Aorta (tissue), 5 donors: ENCODE data around the gene PRKAG2. TPM values are rescaled to one million over a fixed set of nuclear protein-coding genes. Genes with fewer than 3 reads are reported as not detected.

ENCODE experiments used
- ATAC-seq: fragments of 200-7000 bp; cut with Tn5 transposase; one replicate; pipeline ENCODE4 v1.9.1; 2022; ENCODE audit warnings: moderate library complexity; ENCODE audit not compliant: low FRiP score
- DNase-seq, 2 donors: peaks; one replicate each; pipeline ENCODE4 v3.0.0-alpha.2; 2020
- H3K27ac ChIP-seq, 2 donors: one replicate each; pipeline ENCODE4 v1.5.1; 2013; ENCODE audit warnings: low read length in 2 of 2, mild to moderate bottlenecking in 2 of 2, moderate library complexity in 2 of 2, control low read depth in 1 of 2, inconsistent platforms in 1 of 2, low read depth in 1 of 2
- H3K27me3 ChIP-seq, 2 donors: one replicate each; pipeline ENCODE4 v1.6.1; 2013; ENCODE audit warnings: control low read depth in 1 of 2, low read length in 1 of 2, mild to moderate bottlenecking in 1 of 2, moderate library complexity in 1 of 2; ENCODE audit not compliant: insufficient read depth in 2 of 2, control insufficient read depth in 1 of 2
- H3K36me3 ChIP-seq, 2 donors: one replicate each; pipeline ENCODE4 v1.6.1; 2013; ENCODE audit warnings: control low read depth in 1 of 2, low read length in 1 of 2, mild to moderate bottlenecking in 1 of 2; ENCODE audit not compliant: insufficient read depth in 2 of 2, control insufficient read depth in 1 of 2
- H3K4me1 ChIP-seq, 2 donors: one replicate each; pipeline ENCODE4 v1.6.1; 2013; ENCODE audit warnings: low read length in 2 of 2, control low read depth in 1 of 2, mild to moderate bottlenecking in 1 of 2, moderate library complexity in 1 of 2; ENCODE audit not compliant: insufficient read depth in 2 of 2, control insufficient read depth in 1 of 2
- H3K4me3 ChIP-seq, 2 donors: one replicate each; pipeline ENCODE4 v1.5.1; 2013; ENCODE audit warnings: low read length in 2 of 2, control low read depth in 1 of 2, mild to moderate bottlenecking in 1 of 2
- H3K9me3 ChIP-seq: one replicate; pipeline ENCODE4 v1.6.1; 2013; ENCODE audit warnings: mild to moderate bottlenecking, low read length; ENCODE audit not compliant: control insufficient read depth
- WGBS, 2 donors: extraction: QIAGEN DNeasy Blood & Tissue Kit; methylation state at CpG; one replicate each; pipeline ENCODE4 v1.1.7; 2013; 5-methylcytosine and 5-hydroxymethylcytosine counted together
- intact Hi-C, 2 donors: fragments of 100-400 bp; cut with DNase I; formaldehyde crosslinking; loops; one replicate each; pipeline versions ENCODE4 v1.14.2 to v1.15.0; 2022
- polyA plus RNA-seq, 2 donors: library from polyadenylated mRNA; stranded (reverse); fragments of 200-250 nt; gene quantifications; one replicate each; pipeline ENCODE4 v1.2.3, GENCODE V29; 2013
- total RNA-seq, 2 donors: library from RNA; stranded (reverse); fragmentation: NEBNext Ultra II Directional; extraction: Animal tissue kit (Norgen Biotek cat#: 25700); gene quantifications; one replicate each; pipeline ENCODE4 v1.2.1, GENCODE V29; 2021
- donor health status: healthy with polysubstance abuse.
- donor health status: Bipolar disorder and iron deficiency.
- donor health status: DM: no; HTN: no; CAD: no.
- donor health status: DM: no; HTN: no; CAD: no.
- donor health status: DM: yes; HTN: yes; CAD: no.

Gene PRKAG2
- total and polyA plus RNA-seq, 4 donors, result 34.0 to 69.9 (median 52.6) TPM

DNA sequence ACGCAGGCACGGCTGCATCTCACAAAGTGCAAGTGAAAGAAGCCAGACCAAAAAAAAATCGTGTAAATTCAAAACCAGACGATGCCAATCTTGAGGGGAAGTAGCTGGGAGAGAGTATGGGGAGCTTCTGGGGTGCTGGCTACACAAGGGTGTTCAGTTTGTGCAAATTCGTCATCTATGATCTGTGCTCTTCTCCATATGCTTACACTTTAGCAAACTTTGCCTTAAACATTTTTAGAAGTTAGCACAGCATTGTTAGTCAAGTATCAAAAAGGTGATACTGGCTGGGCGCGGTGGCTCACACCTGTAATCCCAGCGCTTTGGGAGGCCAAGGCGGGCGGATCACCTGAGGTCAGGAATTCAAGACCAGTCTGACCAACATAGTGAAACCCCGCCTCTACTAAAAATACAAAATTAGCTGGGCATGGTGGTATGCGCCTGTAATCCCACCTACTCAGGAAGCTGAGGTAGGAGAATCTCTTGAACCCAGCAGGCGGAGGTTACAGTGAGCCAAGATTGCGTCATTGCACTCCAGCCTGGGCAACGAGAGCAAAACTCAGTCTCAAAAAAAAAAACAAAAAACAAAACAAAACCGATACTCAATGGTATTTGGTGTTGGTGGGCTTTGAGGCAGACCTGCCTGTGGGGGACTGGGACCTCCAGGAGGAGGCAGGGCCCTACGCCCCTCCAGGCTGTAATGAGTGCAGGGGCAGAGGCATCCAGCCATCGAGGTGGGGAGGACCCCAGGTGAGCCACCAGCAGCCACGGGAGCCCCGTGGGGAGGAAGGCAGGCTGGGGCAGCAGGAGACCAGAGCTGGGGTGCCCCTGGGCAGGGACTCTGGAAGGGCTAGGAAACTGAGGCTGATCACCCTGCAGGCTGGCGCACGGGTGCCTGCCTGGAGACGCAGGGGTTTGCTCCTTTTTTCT is 150.0 kb downstream of the PRKAG2 start:
- Histone ChIP-seq H3K4me3 (no peak overlapping the region), H3K36me3 (no peaks in the 10 kb centered on the region), H3K27ac (no peak overlapping the region), H3K27me3 (no peaks in the 10 kb centered on the region), H3K9me3 (no peaks in the 10 kb centered on the region), H3K4me1 (peaks cover 0 to 4% of the 10 kb centered on the region in 2 donors)
- ATAC-seq, result peak; percentile 17
- intact Hi-C loops, result no loop called here
- 80 to 81% methylated on average over 23 of the region's 23 CpGs for WGBS, 2 donors
- DNase-seq, result no peak

DNA sequence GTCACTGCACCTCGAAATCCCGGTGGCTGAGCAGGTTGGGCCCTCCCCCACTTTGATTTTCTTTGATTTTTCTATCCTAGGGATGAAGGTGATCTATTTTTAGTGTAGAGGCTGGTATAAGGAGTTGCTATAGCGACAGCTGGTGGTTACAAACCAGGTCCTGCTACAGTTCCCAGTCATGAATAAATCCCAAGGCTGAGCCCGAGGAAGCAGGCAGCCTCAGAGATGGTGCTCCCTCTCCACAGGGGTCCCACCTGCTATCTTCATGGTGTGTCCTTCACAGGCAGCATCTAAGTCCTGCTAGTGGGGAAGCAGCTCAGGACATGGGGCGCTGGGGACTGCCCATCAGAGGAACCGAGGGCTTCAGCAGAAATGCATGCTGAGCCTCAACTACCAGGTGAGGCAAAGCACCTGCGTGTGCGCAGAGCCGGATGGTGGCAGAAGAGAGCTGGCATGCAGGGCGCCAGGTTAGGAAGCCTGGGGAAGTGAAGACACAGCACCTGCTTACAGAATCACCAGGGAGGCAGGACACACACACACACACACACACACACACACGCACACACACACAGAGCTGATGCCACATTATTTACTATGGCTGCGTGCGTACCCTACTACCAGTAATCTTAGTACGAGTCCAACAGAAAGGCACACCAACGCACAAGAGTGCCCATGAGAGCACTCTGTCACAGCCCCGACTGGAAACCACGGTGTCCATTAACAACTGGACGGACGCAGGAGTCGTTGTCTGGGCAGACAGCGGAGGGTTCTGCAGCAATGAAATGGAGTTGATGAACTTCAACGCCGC is 150.9 kb downstream of the PRKAG2 start:
- Histone ChIP-seq H3K4me1 (peaks cover 0 to 4% of the 10 kb centered on the region in 2 donors), H3K36me3 (no peaks in the 10 kb centered on the region), H3K9me3 (no peaks in the 10 kb centered on the region), H3K4me3 (no peak overlapping the region), H3K27ac (no peak overlapping the region), H3K27me3 (no peaks in the 10 kb centered on the region)
- DNase-seq (peak in 1 of 2 donors; percentile 24), ATAC-seq (no peak)
- 75 to 77% methylated on average over 23 of the region's 23 CpGs for WGBS, 2 donors
- intact Hi-C loops, result no loop called here

DNA sequence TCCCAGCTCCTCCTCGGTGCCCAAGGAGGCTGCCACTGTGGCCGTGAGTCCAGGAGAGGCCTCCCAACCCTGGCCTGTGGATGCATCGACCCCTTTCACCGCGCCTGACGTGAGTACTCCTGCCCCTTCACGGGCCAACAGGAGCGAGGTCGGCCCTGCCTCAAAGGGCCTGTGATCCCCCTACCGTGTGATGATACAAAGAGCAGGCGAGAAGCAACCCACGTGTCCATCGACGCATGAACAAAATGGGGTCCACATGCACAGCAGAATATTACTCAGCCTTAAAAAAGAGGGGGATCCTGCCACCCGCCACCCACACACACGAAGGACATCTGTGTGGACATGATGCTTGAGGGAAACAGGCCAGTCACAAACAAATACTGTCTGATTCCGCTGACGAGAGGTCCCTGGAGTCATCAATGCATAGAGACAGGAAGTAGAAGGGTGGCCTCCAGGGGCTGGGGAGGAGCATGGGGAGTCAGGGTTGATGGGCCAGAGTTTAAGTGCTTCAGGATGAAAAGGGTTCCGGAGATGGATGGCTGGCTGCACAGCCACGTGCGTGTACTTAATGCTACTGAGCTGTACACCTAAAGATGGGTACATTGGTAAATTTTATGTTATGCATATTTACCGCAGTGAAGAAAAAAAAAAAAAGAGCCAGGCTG is 151.9 kb downstream of the PRKAG2 start:
- no peak for ATAC-seq
- peak in 1 of 2 donors; percentile 8 for DNase-seq
- Histone ChIP-seq H3K9me3 (no peaks in the 10 kb centered on the region), H3K4me3 (no peak overlapping the region), H3K36me3 (no peaks in the 10 kb centered on the region), H3K4me1 (peaks cover 0 to 4% of the 10 kb centered on the region in 2 donors), H3K27me3 (no peaks in the 10 kb centered on the region), H3K27ac (no peak overlapping the region)
- intact Hi-C loops, result no loop called here
- WGBS, 2 donors, result 91 to 93% methylated on average over 22 of the region's 22 CpGs

DNA sequence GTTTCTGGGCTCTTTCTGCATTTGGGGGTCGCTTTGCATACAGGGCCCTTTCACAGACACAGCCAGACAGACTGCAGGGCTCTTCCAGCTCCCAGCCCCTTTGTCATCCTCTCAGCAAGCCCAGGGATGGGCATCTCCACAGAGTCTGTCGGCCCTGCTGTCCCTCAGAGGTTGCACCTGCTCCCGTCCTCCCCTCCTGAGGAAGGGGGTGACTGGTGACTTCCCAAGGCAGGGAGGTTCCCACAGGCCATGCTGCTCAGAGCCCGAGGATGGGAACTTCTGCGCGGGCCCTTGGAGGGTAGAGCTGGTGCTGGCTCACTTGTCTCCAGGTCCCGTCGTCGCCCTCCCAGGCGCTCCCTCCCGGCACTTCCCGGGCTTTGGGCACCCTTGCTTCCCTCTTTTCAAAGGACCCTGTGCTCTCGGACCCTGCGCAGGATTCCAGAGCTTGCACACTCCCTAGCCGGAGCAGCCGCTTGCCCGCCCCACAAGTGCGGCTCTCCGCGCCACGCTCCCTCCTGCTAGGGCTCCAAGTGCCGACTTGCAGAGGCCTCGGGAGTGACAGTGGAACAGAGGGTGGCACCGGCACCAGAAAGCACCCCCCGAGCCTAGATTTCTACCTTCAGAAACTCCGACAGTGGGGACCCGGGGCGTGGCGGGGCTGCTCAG is 152.5 kb downstream of the PRKAG2 start:
- Histone ChIP-seq H3K27ac (no peak overlapping the region), H3K9me3 (no peaks in the 10 kb centered on the region), H3K27me3 (no peaks in the 10 kb centered on the region), H3K36me3 (no peaks in the 10 kb centered on the region), H3K4me1 (peaks cover 0 to 4% of the 10 kb centered on the region in 2 donors), H3K4me3 (no peak overlapping the region)
- DNase-seq (peak in 1 of 2 donors; percentile 32), ATAC-seq (no peak)
- 97 to 98% methylated on average over 29 of the region's 29 CpGs for WGBS, 2 donors
- intact Hi-C loops, result no loop called here

DNA sequence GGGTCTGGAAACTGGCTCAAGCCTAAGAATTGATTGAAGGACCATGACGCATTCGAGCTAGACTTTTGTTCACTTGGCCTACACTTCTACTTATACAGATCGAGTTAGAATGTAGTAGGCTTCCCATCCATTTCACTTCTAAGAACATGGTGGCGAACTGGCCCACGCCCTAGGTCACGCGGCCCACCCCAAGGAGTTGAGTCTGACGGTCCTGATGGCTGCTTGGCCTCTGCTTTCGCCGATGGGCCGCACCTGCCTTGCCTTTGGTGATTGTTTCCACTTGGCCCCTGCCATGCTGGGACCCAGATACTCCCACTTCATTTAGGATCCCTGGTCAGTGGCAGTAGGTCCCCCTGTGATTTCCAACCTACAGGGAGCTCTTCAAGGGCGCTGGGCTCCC is 153.6 kb downstream of the PRKAG2 start:
- no peak for DNase-seq
- H3K27me3 ChIP-seq, result no peaks in the 10 kb centered on the region
- H3K36me3 ChIP-seq, result no peaks in the 10 kb centered on the region
- 91 to 98% methylated on average over 12 of the region's 12 CpGs for WGBS, 2 donors
- H3K9me3 ChIP-seq, result no peaks in the 10 kb centered on the region
- intact Hi-C loops, result no loop called here
- no peak overlapping the region for H3K4me3 ChIP-seq
- no peak overlapping the region for H3K27ac ChIP-seq
- ATAC-seq, result no peak
- H3K4me1 ChIP-seq, result peaks cover 0 to 4% of the 10 kb centered on the region in 2 donors

DNA sequence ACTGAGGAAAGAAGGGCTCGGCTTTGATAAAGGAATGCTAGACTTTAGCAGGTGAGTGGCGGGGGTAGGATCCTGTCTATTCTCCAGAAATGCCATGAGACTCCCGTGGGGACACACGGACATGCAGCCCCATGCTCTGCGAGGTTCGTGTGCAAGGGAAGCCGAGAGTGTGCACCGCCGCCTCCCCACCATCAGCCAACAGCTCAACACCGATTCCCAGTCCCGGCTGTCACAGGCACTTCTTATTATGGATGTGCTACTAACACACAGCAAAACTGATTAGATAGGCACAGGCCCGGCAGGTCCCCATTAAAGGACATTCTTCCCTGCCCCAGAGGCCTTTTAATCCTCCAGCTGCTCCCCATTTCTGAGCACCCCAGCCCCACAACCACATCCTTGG is 154.4 kb downstream of the PRKAG2 start:
- H3K36me3 ChIP-seq, result no peaks in the 10 kb centered on the region
- 87 to 91% methylated on average over 12 of the region's 12 CpGs for WGBS, 2 donors
- no peak overlapping the region for H3K4me3 ChIP-seq
- ATAC-seq (no peak), DNase-seq (no peak)
- H3K27ac ChIP-seq, result no peak overlapping the region
- intact Hi-C loops, result no loop called here
- H3K9me3 ChIP-seq, result no peaks in the 10 kb centered on the region
- peaks cover 0 to 4% of the 10 kb centered on the region in 2 donors for H3K4me1 ChIP-seq
- no peaks in the 10 kb centered on the region for H3K27me3 ChIP-seq

DNA sequence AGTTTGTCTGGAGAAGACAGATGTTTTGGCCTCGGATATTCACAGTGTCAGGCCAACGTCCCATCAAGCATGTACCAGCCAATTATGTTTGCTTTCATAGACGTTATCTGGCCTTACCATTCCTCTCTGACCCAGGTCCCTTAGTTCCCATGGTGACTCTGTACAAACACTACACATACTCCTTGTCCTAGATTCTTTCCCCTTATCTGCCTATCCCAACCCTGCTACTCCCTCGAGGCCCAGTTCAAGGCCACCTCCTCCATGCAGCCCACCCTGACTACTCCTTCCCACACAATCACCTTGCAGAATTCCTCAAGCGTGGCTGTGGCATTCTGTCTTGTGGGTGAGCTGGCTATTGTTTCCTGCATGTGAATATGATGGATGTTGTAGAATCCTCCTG is 155.2 kb downstream of the PRKAG2 start:
- H3K27me3 ChIP-seq, result no peaks in the 10 kb centered on the region
- no peak overlapping the region for H3K27ac ChIP-seq
- H3K36me3 ChIP-seq, result no peaks in the 10 kb centered on the region
- H3K9me3 ChIP-seq, result no peaks in the 10 kb centered on the region
- ATAC-seq, result no peak
- no peak overlapping the region for H3K4me3 ChIP-seq
- DNase-seq, result no peak
- intact Hi-C loops, result no loop called here
- WGBS, 2 donors, result 45 to 51% methylated on average over 5 of the region's 5 CpGs
- H3K4me1 ChIP-seq, result no peaks in the 10 kb centered on the region

DNA sequence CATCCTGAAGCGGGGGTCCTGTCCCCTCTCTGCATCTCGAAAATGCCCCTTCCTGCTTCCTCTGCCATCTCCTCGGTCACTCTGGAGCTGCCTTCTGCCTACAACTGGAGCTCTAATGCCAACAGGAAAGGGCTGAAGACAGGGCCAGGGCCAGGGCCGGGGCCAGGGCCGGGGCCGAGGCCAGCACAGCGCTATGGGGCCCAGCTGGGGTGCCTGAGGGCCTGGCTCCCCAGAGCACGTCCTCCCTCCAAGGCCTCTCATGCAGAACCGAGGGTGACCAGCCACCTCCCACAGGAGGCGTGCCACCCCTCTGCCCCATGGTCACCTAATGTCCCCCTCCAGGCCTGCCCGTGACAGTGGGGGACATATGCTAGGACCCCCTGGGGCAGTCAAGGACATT is 155.7 kb downstream of the PRKAG2 start:
- Histone ChIP-seq H3K27me3 (no peaks in the 10 kb centered on the region), H3K4me1 (no peaks in the 10 kb centered on the region), H3K27ac (no peak overlapping the region), H3K9me3 (no peaks in the 10 kb centered on the region), H3K36me3 (no peaks in the 10 kb centered on the region), H3K4me3 (no peak overlapping the region)
- ATAC-seq (no peak), DNase-seq (no peak)
- intact Hi-C loops, result no loop called here
- 38 to 42% methylated on average over 10 to 11 of the region's 11 CpGs for WGBS, 2 donors
